ENCODE results near the gene SURF2. TPM values are rescaled to one million over a fixed set of nuclear protein-coding genes. Genes with fewer than 3 reads are reported as not detected.
"Not testable (repeated sequence)": the region's sequence is repeated elsewhere in the genome, so short reads cannot be mapped to it uniquely, and the experiment has no call there.

The SURF2 gene
- total RNA-seq, 1 donor from 2014 or later: 34.3 TPM

- H3K27ac Mint-ChIP-seq (ENCODE audit: unreplicated experiment): peak within 1 kb of the TSS; percentile 97
- H3K9me3 Mint-ChIP-seq: no peaks in the 10 kb centered on the region
- peak; percentile 95 for DNase-seq (ENCODE audit: low read depth, low spot score)
- TF ChIP-seq CTCF (conservative IDR thresholded peaks at IDR 0.05): no peak
- H3K4me3 Mint-ChIP-seq: peak within 1 kb of the TSS; percentile 94
- H3K36me3 Mint-ChIP-seq (ENCODE audit: low read depth): no peaks in the 10 kb centered on the region
- H3K4me1 Mint-ChIP-seq: peaks cover 43% of the 10 kb centered on the region
- H3K27me3 Mint-ChIP-seq (ENCODE audit: low read depth): no peaks in the 10 kb centered on the region
Observed at GRCh38 chr9:133375724-133376654, 19.6 kb downstream of the SURF2 start, which contains the start of the genes STKLD1 and SURF4. Gene STKLD1, plus strand, starts transcription at chr9:133376366. Its CDS starts 108 bp downstream, at chr9:133376474. Gene SURF4, minus strand, starts transcription at chr9:133376060. Its CDS starts 91 bp downstream, at chr9:133375969.

GRCh38 chr9:133377280-133377679, 20.9 kb downstream of the SURF2 start:
- not testable (repeated sequence) for H3K27me3 Mint-ChIP-seq (ENCODE audit: low read depth); H3K36me3 Mint-ChIP-seq (ENCODE audit: low read depth); H3K9me3 Mint-ChIP-seq; DNase-seq (ENCODE audit: low read depth, low spot score); H3K27ac Mint-ChIP-seq (ENCODE audit: unreplicated experiment)
- Mint-ChIP-seq H3K4me1 (peaks cover 43% of the 10 kb centered on the region), H3K4me3 (peak overlapping the region; percentile 77)

GRCh38 chr9:133377721-133378216, 21.4 kb downstream of the SURF2 start:
- H3K9me3 Mint-ChIP-seq: no peaks in the 10 kb centered on the region
- H3K4me1 Mint-ChIP-seq: peaks cover 43% of the 10 kb centered on the region
- H3K4me3 Mint-ChIP-seq: peak overlapping the region; percentile 77
- H3K36me3 Mint-ChIP-seq (ENCODE audit: low read depth): no peaks in the 10 kb centered on the region
- H3K27me3 Mint-ChIP-seq (ENCODE audit: low read depth): no peaks in the 10 kb centered on the region
- DNase-seq (ENCODE audit: low read depth, low spot score): no peak
- TF ChIP-seq CTCF (conservative IDR thresholded peaks at IDR 0.05): no peak
- H3K27ac Mint-ChIP-seq (ENCODE audit: unreplicated experiment): peak overlapping the region; percentile 12

GRCh38 chr9:133378408-133378962, 22.1 kb downstream of the SURF2 start:
- Mint-ChIP-seq H3K27ac (ENCODE audit: unreplicated experiment) (no peak overlapping the region), H3K9me3 (no peaks in the 10 kb centered on the region), H3K36me3 (ENCODE audit: low read depth) (no peaks in the 10 kb centered on the region), H3K4me1 (peaks cover 43% of the 10 kb centered on the region), H3K27me3 (ENCODE audit: low read depth) (no peaks in the 10 kb centered on the region), H3K4me3 (peak overlapping the region; percentile 77)
- no peak for TF ChIP-seq CTCF (conservative IDR thresholded peaks at IDR 0.05)
- DNase-seq (ENCODE audit: low read depth, low spot score): no peak

- peak overlapping the region; percentile 13 for H3K4me3 Mint-ChIP-seq
- no peak overlapping the region for H3K27ac Mint-ChIP-seq (ENCODE audit: unreplicated experiment)
- peaks cover 37% of the 10 kb centered on the region for H3K4me1 Mint-ChIP-seq
- H3K27me3 Mint-ChIP-seq (ENCODE audit: low read depth): no peaks in the 10 kb centered on the region
- no peaks in the 10 kb centered on the region for H3K9me3 Mint-ChIP-seq
- H3K36me3 Mint-ChIP-seq (ENCODE audit: low read depth): no peaks in the 10 kb centered on the region
- DNase-seq (ENCODE audit: low read depth, low spot score): no peak
- no peak for TF ChIP-seq CTCF (conservative IDR thresholded peaks at IDR 0.05)
Observed at GRCh38 chr9:133379153-133380086, 23.1 kb downstream of the SURF2 start.

Measured in neural crest cell (in vitro differentiated cells).